ENCODE data around the gene ELK3.

The ELK3 gene

GRCh38 chr12:96193725-96194575 is at the start of gene ELK3:
Gene ELK3, plus strand, starts transcription at chr12:96194375.
- peak in 1 of 2 donors; percentile 37 for DNase-seq

- DNase-seq: no peak
These were observed 47.4 kb upstream of the ELK3 start for GRCh38 chr12:96146747-96147146.

- no peak for DNase-seq
These were observed 43.7 kb upstream of the ELK3 start for GRCh38 chr12:96150442-96150841.

GRCh38 chr12:96152164-96152563 is 42.0 kb upstream of the ELK3 start:
- DNase-seq: no peak

GRCh38 chr12:96153131-96153725 is 40.9 kb upstream of the ELK3 start:
- DNase-seq: no peak

GRCh38 chr12:96155181-96155580 is 39.0 kb upstream of the ELK3 start:
- DNase-seq: no peak

- no peak for DNase-seq
These were observed 38.4 kb upstream of the ELK3 start for GRCh38 chr12:96155781-96156180.

- no peak for DNase-seq
These were observed 38.0 kb upstream of the ELK3 start for GRCh38 chr12:96156211-96156610.

GRCh38 chr12:96157427-96157826 is 36.7 kb upstream of the ELK3 start:
- DNase-seq: no peak

GRCh38 chr12:96164951-96165811 is 29.0 kb upstream of the ELK3 start:
- DNase-seq: no peak

GRCh38 chr12:96166765-96167164 is 27.4 kb upstream of the ELK3 start:
- DNase-seq: no peak

GRCh38 chr12:96167492-96167891 is 26.7 kb upstream of the ELK3 start:
- DNase-seq: no peak

- no peak for DNase-seq
These were observed 23.8 kb upstream of the ELK3 start for GRCh38 chr12:96170328-96170727.

GRCh38 chr12:96170762-96171161 is 23.4 kb upstream of the ELK3 start:
- DNase-seq: no peak

GRCh38 chr12:96171905-96172304 is 22.3 kb upstream of the ELK3 start:
- DNase-seq: no peak

- no peak for DNase-seq
These were observed 21.2 kb upstream of the ELK3 start for GRCh38 chr12:96172981-96173380.

- no peak for DNase-seq
These were observed 17.6 kb upstream of the ELK3 start for GRCh38 chr12:96176575-96176974.

GRCh38 chr12:96177013-96177412 is 17.2 kb upstream of the ELK3 start:
- DNase-seq: peak; percentile 57 to 61

GRCh38 chr12:96183734-96184370 is 10.3 kb upstream of the ELK3 start:
- DNase-seq: no peak

- DNase-seq: no peak
These were observed 8.3 kb upstream of the ELK3 start for GRCh38 chr12:96185914-96186313.

- DNase-seq: no peak
These were observed 7.4 kb upstream of the ELK3 start for GRCh38 chr12:96186607-96187301.

GRCh38 chr12:96187956-96188355 is 6.2 kb upstream of the ELK3 start:
- no peak for DNase-seq

Measured in stimulated activated CD4-positive, alpha-beta T cell treated with anti-CD3 and anti-CD28 coated beads, Interleukin-2, amount 100 ng/mL, for 48 hours (primary cell).